HG03175 (cell line): ENCODE results near the gene PRKCE.
"Not testable (repeated sequence)": the region's sequence is repeated elsewhere in the genome, so short reads cannot be mapped to it uniquely, and the experiment has no call there.

Source experiments
- ATAC-seq: cut with Tn5 transposase; IDR thresholded peaks from one replicate; pipeline ENCODE4 v1.9.1; 2021; ENCODE audit warnings: mild to moderate bottlenecking, moderate library complexity; ENCODE audit not compliant: unreplicated experiment

Gene PRKCE

GRCh38 chr2:45882707-45883602, 231.5 kb downstream of the PRKCE start:
- ATAC-seq = no peak

- ATAC-seq = no peak
Observed at GRCh38 chr2:45883603-45884000, 232.1 kb downstream of the PRKCE start.

- ATAC-seq = no peak
Observed at GRCh38 chr2:45884126-45884525, 232.7 kb downstream of the PRKCE start.

GRCh38 chr2:45885171-45885621, 233.7 kb downstream of the PRKCE start:
- no peak for ATAC-seq

- ATAC-seq = no peak
Observed at GRCh38 chr2:45886171-45886663, 234.7 kb downstream of the PRKCE start.

GRCh38 chr2:45888167-45888566, 236.7 kb downstream of the PRKCE start:
- no peak for ATAC-seq

GRCh38 chr2:45888641-45889040, 237.2 kb downstream of the PRKCE start:
- ATAC-seq = no peak

- peak; percentile 84 for ATAC-seq
Observed at GRCh38 chr2:45889053-45889452, 237.6 kb downstream of the PRKCE start.

GRCh38 chr2:45889620-45890370, 238.3 kb downstream of the PRKCE start:
- peak; percentile 38 for ATAC-seq

- not testable (repeated sequence) for ATAC-seq
Observed at GRCh38 chr2:45890371-45890646, 238.8 kb downstream of the PRKCE start.

- no peak for ATAC-seq
Observed at GRCh38 chr2:45890819-45891218, 239.3 kb downstream of the PRKCE start.

GRCh38 chr2:45891719-45892424, 240.4 kb downstream of the PRKCE start:
- no peak for ATAC-seq

GRCh38 chr2:45892425-45892745, 240.9 kb downstream of the PRKCE start:
- ATAC-seq = no peak

GRCh38 chr2:45892757-45893156, 241.3 kb downstream of the PRKCE start:
- no peak for ATAC-seq

GRCh38 chr2:45894211-45894610, 242.7 kb downstream of the PRKCE start:
- no peak for ATAC-seq

GRCh38 chr2:45895241-45895861, 243.9 kb downstream of the PRKCE start:
- ATAC-seq = no peak

GRCh38 chr2:45896311-45896710, 244.8 kb downstream of the PRKCE start:
- no peak for ATAC-seq

- ATAC-seq = peak; percentile 54
Observed at GRCh38 chr2:45897842-45898241, 246.4 kb downstream of the PRKCE start.

- ATAC-seq = no peak
Observed at GRCh38 chr2:45898819-45899218, 247.3 kb downstream of the PRKCE start.

GRCh38 chr2:45899926-45900325, 248.5 kb downstream of the PRKCE start:
- ATAC-seq = no peak

- ATAC-seq = no peak
Observed at GRCh38 chr2:45901468-45902032, 250.1 kb downstream of the PRKCE start.
